Breast epithelium (tissue), 4 donors: Measurements from ENCODE around the gene CYB561A3. TPM values are rescaled to one million over a fixed set of nuclear protein-coding genes. Genes with fewer than 3 reads are reported as not detected.
A peak's percentile ranks its signal among the peaks of the same experiment; 100 is the strongest.

ENCODE experiments used
- DNase-seq, 2 donors: peaks; one replicate each; pipeline ENCODE4 v3.0.0-alpha.2; 2019; ENCODE audit warnings: low spot score in 2 of 2
- H3K27ac ChIP-seq, 2 donors: fragments of 200-600 bp; sonication (generic) in 1 of 2; one replicate each; pipeline ENCODE4 v1.5.1; 2016 to 2019; ENCODE audit warnings: mild to moderate bottlenecking in 1 of 2
- H3K27me3 ChIP-seq, 2 donors: fragments of 200-600 bp; sonication (generic) in 1 of 2; one replicate each; pipeline versions ENCODE4 v1.5.1 to v1.6.0; 2017 to 2019; ENCODE audit warnings: control low read depth in 1 of 2, mild to moderate bottlenecking in 1 of 2
- H3K36me3 ChIP-seq: fragments of 200-600 bp; one replicate; pipeline ENCODE4 v1.5.1; 2019
- H3K4me1 ChIP-seq, 2 donors: fragments of 200-600 bp; sonication (generic); one replicate each; pipeline ENCODE4 v1.5.1; 2016 to 2019; ENCODE audit warnings: control low read depth in 1 of 2
- H3K4me3 ChIP-seq, 3 donors: fragments of 200-600 bp; sonication (generic); 1 replicate in 2 of 3; 2 replicates in 1 of 3; pipeline ENCODE4 v1.5.1; 2016 to 2019; ENCODE audit warnings: mild to moderate bottlenecking in 3 of 3, moderate library complexity in 2 of 3
- H3K9me3 ChIP-seq, 2 donors: fragments of 200-600 bp; sonication (generic) in 1 of 2; one replicate each; pipeline ENCODE4 v1.5.1; 2016 to 2019; ENCODE audit warnings: control low read depth in 1 of 2
- CTCF ChIP-seq, 3 donors: fragments of 450-650 bp; IDR thresholded peaks; one replicate each; pipeline ENCODE4 v1.5.1; 2016 to 2017; ENCODE audit warnings: antibody characterized with exemption in 3 of 3, mild to moderate bottlenecking in 3 of 3, moderate library complexity in 3 of 3
- POLR2A ChIP-seq: fragments of 450-650 bp; IDR thresholded peaks from one replicate; pipeline ENCODE4 v1.6.1; 2016; ENCODE audit warnings: antibody characterized with exemption, mild to moderate bottlenecking, moderate library complexity
- POLR2AphosphoS5 ChIP-seq, 3 donors: sonication (generic); formaldehyde crosslinking; IDR thresholded peaks; one replicate each; pipeline ENCODE4 v1.6.1; 2017; ENCODE audit warnings: antibody characterized with exemption in 3 of 3
- intact Hi-C: fragments of 100-400 bp; cut with DNase I; formaldehyde crosslinking; loops from one replicate; pipeline ENCODE4 v1.15.1; 2023; ENCODE audit warnings: low total_unique reads
- total RNA-seq, 3 donors: library from RNA; depleted of rRNA; stranded (reverse); fragments of >200 nt; gene quantifications; one replicate each; pipeline ENCODE4 v1.1.0, GENCODE V29; 2016

The CYB561A3 gene
- total RNA-seq, 3 donors from 2014 or later, result 36.7 to 46.9 (median 44.3) TPM

GRCh38 chr11:61342207-61342803 is 19.4 kb downstream of the CYB561A3 start:
- peak overlapping the region in 1 of 3 donors; percentile 6 for H3K4me3 ChIP-seq
- no peak for DNase-seq
- no peaks in the 10 kb centered on the region for H3K27me3 ChIP-seq
- intact Hi-C loops, result no loop called here
- no peak for TF ChIP-seq CTCF (IDR thresholded peaks at IDR 0.05)
- TF ChIP-seq POLR2AphosphoS5 (IDR thresholded peaks at IDR 0.05), result no peak
- TF ChIP-seq POLR2A, result no peak
- H3K27ac ChIP-seq, result peak overlapping the region in 1 of 2 donors; percentile 87
- peaks cover 0 to 6% of the 10 kb centered on the region in 2 donors for H3K4me1 ChIP-seq
- H3K9me3 ChIP-seq, result no peaks in the 10 kb centered on the region
- H3K36me3 ChIP-seq, result no peaks in the 10 kb centered on the region

GRCh38 chr11:61341706-61342105 is 20.0 kb downstream of the CYB561A3 start:
- H3K27me3 ChIP-seq, result no peaks in the 10 kb centered on the region
- H3K27ac ChIP-seq, result peak overlapping the region in 1 of 2 donors; percentile 87
- intact Hi-C loops, result no loop called here
- DNase-seq, result no peak
- TF ChIP-seq POLR2AphosphoS5 (IDR thresholded peaks at IDR 0.05) (no peak), POLR2A (no peak), CTCF (IDR thresholded peaks at IDR 0.05) (no peak)
- H3K9me3 ChIP-seq, result no peaks in the 10 kb centered on the region
- H3K36me3 ChIP-seq, result no peaks in the 10 kb centered on the region
- peak overlapping the region in 1 of 3 donors; percentile 6 for H3K4me3 ChIP-seq
- peaks cover 0 to 6% of the 10 kb centered on the region in 2 donors for H3K4me1 ChIP-seq

- peaks cover 0 to 11% of the 10 kb centered on the region in 2 donors for H3K4me1 ChIP-seq
- H3K4me3 ChIP-seq, result no peak overlapping the region
- DNase-seq, result no peak
- intact Hi-C loops, result no loop called here
- H3K9me3 ChIP-seq, result no peaks in the 10 kb centered on the region
- no peaks in the 10 kb centered on the region for H3K36me3 ChIP-seq
- H3K27me3 ChIP-seq, result no peaks in the 10 kb centered on the region
- TF ChIP-seq CTCF (IDR thresholded peaks at IDR 0.05) (no peak), POLR2AphosphoS5 (IDR thresholded peaks at IDR 0.05) (no peak), POLR2A (no peak)
- H3K27ac ChIP-seq, result peak overlapping the region in 1 of 2 donors; percentile 87
Measured at GRCh38 chr11:61340979-61341378, 20.7 kb downstream of the CYB561A3 start.

GRCh38 chr11:61339490-61339878 is 22.2 kb downstream of the CYB561A3 start:
- Histone ChIP-seq H3K9me3 (no peaks in the 10 kb centered on the region), H3K36me3 (no peaks in the 10 kb centered on the region), H3K4me1 (peaks cover 0 to 10% of the 10 kb centered on the region in 2 donors), H3K27me3 (no peaks in the 10 kb centered on the region), H3K27ac (no peak overlapping the region), H3K4me3 (no peak overlapping the region)
- intact Hi-C loops, result loop anchor here (5.0 kb wide), 1 partner anchor 43 kb away; no protein-coding TSS in a partner anchor
- no peak for DNase-seq
- no peak for TF ChIP-seq CTCF (IDR thresholded peaks at IDR 0.05)
- TF ChIP-seq POLR2A, result no peak
- no peak for TF ChIP-seq POLR2AphosphoS5 (IDR thresholded peaks at IDR 0.05)

- H3K9me3 ChIP-seq, result no peaks in the 10 kb centered on the region
- peaks cover 2 to 10% of the 10 kb centered on the region in 2 donors for H3K4me1 ChIP-seq
- H3K27ac ChIP-seq, result no peak overlapping the region
- H3K36me3 ChIP-seq, result no peaks in the 10 kb centered on the region
- H3K4me3 ChIP-seq, result no peak overlapping the region
- TF ChIP-seq POLR2A (no peak), POLR2AphosphoS5 (IDR thresholded peaks at IDR 0.05) (no peak), CTCF (IDR thresholded peaks at IDR 0.05) (no peak)
- DNase-seq, result no peak
- no peaks in the 10 kb centered on the region for H3K27me3 ChIP-seq
- intact Hi-C loops, result loop anchor here (5.0 kb wide), 1 partner anchor 43 kb away; no protein-coding TSS in a partner anchor
Measured at GRCh38 chr11:61338783-61339489, 22.7 kb downstream of the CYB561A3 start.
